Epithelial cell of alveolus of lung (primary cell): ENCODE data around the gene PPP2R1B. TPM values are rescaled to one million over a fixed set of nuclear protein-coding genes. Genes with fewer than 3 reads are reported as not detected.

Source experiments
- total RNA-seq: library from RNA; depleted of rRNA; stranded (reverse); fragments of >200 nt; gene quantifications from 2 replicates; pipeline ENCODE4 v1.2.1, GENCODE V29; 2015

Gene PPP2R1B
- total RNA-seq: 25.9 and 33.6 TPM in 2 replicates

DNA sequence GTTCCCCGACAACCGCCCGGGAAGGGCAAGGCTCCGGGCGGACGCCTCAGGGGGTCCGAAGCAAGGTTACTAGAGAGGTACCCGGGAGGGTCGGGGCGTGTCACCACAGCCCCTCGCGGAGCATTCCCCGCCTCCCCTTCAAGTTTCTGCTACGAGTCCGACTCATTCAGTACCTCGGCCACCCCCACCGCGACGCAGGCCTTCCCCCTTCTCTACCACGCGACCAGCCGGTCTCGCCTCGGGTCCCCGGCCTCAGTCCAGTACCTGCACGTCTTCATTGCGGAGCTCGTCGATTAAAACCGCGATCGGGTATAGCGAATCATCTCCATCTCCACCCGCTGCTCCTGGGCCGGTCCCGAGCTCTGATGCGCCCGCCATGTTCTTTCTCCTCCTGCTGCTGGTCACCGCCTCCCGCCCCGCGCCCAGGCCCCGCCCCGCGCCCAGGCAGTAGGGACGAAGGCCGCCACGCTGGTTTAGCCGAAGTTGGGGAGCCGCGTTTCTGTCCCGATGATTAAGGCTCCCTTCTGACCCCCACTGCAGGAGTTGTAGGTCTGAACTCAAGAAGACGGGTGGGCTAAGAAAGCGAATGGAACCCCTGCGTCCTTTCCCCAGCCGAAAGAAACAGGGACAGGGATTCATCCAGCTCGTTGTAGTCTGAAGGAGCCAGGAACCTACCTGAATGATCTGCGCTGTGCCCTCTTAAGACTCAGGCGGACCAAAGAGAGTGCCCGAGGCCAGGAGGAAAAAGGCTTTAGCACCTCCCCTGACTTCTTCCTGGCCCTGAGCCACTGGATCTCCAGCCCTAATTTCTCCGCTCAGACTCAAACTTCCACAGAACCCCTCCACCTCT lies at the start of gene PPP2R1B:
Gene PPP2R1B (minus strand): TSS at position 406 of the 850 bp plus-strand sequence. CDS start 28 bp downstream, at position 378.

Other genes with a start within 250 kb of the PPP2R1B start
- 22.4 and 27.9 TPM in 2 replicates for gene LAYN, start 225.7 kb downstream of the PPP2R1B start, total RNA-seq
- gene SIK2, start 163.9 kb downstream of the PPP2R1B start, total RNA-seq: 10.0 and 35.0 TPM in 2 replicates
- 29.5 and 29.7 TPM in 2 replicates for gene ALG9, start 105.2 kb upstream of the PPP2R1B start, total RNA-seq
- gene FDXACB1, start 112.8 kb upstream of the PPP2R1B start, total RNA-seq: 0.88 and 3.1 TPM in 2 replicates
- gene CFAP68, start 113.2 kb upstream of the PPP2R1B start, total RNA-seq: 16.2 and 19.8 TPM in 2 replicates
- gene CRYAB, start 145.4 kb upstream of the PPP2R1B start, total RNA-seq: 3.2 and 9.3 TPM in 2 replicates
- gene HSPB2, start 146.3 kb upstream of the PPP2R1B start, total RNA-seq: 0.26 TPM in 1 of 2 replicates, not detected in the other
- not detected in 2 replicates for gene C11orf52, start 152.5 kb upstream of the PPP2R1B start, total RNA-seq
- 12.8 and 15.9 TPM in 2 replicates for gene DIXDC1, start 171.0 kb upstream of the PPP2R1B start, total RNA-seq